Measurements from ENCODE around the gene CFAP73. TPM values are rescaled to one million over a fixed set of nuclear protein-coding genes. Genes with fewer than 3 reads are reported as not detected.
"Not testable (repeated sequence)": the region's sequence is repeated elsewhere in the genome, so short reads cannot be mapped to it uniquely, and the experiment has no call there.

Gene CFAP73
- total RNA-seq, 1 experiment from 2014 or later, result 0.34 TPM

DNA sequence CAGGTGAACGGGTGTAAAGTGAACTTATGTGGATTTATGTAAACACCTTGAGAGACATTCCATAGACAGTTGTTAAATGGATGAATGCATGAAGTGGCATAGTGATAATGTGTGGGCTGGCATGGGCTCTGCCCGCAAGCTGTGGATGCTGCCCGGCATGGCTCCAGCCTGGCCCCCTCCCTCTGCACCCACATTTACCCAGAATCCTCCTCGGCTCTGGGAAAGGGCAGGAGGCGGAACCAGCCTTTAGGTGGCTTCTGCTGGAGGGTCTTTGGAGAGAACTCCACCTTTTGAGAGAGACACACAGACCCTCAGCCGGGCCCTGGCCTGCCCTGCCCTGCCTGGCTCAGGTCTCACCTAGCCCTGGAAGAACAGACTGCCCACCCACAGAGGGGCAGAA, 32.6 kb upstream of the CFAP73 start:
- Histone ChIP-seq H3K9me3 (ENCODE audit: control insufficient read depth in 1 of 2, insufficient read depth in 1 of 2, low read depth in 1 of 2, low read length in 2 of 2) (no peaks in the 10 kb centered on the region), H3K27ac (ENCODE audit: low read depth, low read length) (no peak overlapping the region), H3K79me2 (ENCODE audit: insufficient read depth, low read length) (no peaks in the 10 kb centered on the region), H3K9me2 (ENCODE audit: insufficient read depth) (no peaks in the 10 kb centered on the region), H4K20me1 (ENCODE audit: insufficient read depth) (no peaks in the 10 kb centered on the region), H3K36me3 (ENCODE audit: control insufficient read depth in 1 of 2, insufficient read depth in 2 of 2, low read length in 2 of 2) (no peaks in the 10 kb centered on the region), H2AFZ (ENCODE audit: low read depth, low read length, poor library complexity, severe bottlenecking) (no peak overlapping the region), H3K9ac (ENCODE audit: low read length) (no peak overlapping the region), H3K4me2 (ENCODE audit: low read length) (no peak overlapping the region), H3K4me1 (ENCODE audit: control insufficient read depth in 1 of 2, insufficient read depth in 2 of 2, low read length in 2 of 2) (peaks cover 0 to 9% of the 10 kb centered on the region in 2 experiments; a peak in 2 of 4 replicates), H3K27me3 (ENCODE audit: insufficient read depth, low read length) (no peaks in the 10 kb centered on the region), H3K4me3 (replicated peaks in 1 of 2; ENCODE audit: low read depth in 1 of 2, low read length in 2 of 2) (no peak overlapping the region)
- DNase-seq (ENCODE audit: low read depth, low spot score), result no peak
- TF ChIP-seq POLR2AphosphoS5 (IDR thresholded peaks at IDR 0.05; ENCODE audit: low read depth, low read length) (no peak), ZFX (IDR thresholded peaks at IDR 0.05) (no peak), SRF (IDR thresholded peaks at IDR 0.05; ENCODE audit: low read depth) (no peak), EGR1 (IDR thresholded peaks at IDR 0.05; ENCODE audit: low read depth) (no peak), CBX3 (IDR thresholded peaks at IDR 0.05; ENCODE audit: low read depth) (no peak), ELF1 (IDR thresholded peaks at IDR 0.05; ENCODE audit: borderline replicate concordance, low read depth) (no peak), SP1 (IDR thresholded peaks at IDR 0.05; ENCODE audit: low read depth) (no peak)
- TF ChIP-seq, protein P1, sequence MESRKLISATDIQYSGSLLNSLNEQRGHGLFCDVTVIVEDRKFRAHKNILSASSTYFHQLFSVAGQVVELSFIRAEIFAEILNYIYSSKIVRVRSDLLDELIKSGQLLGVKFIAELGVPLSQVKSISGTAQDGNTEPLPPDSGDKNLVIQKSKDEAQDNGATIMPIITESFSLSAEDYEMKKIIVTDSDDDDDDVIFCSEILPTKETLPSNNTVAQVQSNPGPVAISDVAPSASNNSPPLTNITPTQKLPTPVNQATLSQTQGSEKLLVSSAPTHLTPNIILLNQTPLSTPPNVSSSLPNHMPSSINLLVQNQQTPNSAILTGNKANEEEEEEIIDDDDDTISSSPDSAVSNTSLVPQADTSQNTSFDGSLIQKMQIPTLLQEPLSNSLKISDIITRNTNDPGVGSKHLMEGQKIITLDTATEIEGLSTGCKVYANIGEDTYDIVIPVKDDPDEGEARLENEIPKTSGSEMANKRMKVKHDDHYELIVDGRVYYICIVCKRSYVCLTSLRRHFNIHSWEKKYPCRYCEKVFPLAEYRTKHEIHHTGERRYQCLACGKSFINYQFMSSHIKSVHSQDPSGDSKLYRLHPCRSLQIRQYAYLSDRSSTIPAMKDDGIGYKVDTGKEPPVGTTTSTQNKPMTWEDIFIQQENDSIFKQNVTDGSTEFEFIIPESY (IDR thresholded peaks at IDR 0.05; ENCODE audit: extremely low read depth, insufficient replicate concordance, low read length), result no peak
- CTCF ChIA-PET, result no interaction called here
- POLR2A ChIA-PET, result no interaction called here
- no TSS peak for BruUV-seq (replicated peaks)
- intact Hi-C loops (cut with micrococcal nuclease), result no loop called here
- no peak for ATAC-seq
- RAD21 ChIA-PET (ENCODE audit: low non-redundant PET in 1 of 2, low total read pairs in 2 of 2, uncharacterized antibody in 2 of 2, unreplicated experiment in 2 of 2), result no interaction called here

DNA sequence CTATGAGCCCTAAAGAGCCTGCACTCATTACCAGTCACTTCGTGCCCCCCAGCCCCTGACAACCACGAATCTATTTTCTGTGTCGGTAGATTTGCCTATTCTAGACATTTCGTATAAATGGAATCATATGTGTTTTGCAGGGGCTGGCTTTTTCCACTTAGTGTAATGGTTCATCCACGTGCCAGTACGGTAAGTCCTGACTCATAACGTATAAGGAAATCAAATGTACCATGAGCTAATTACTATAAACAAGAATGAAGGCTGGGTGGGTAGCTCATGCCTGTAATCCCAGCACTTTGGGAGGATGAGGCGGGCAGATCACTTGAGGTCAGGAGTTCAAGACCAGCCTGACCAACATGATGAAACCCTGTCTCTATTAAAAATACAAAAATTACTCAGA, 31.8 kb upstream of the CFAP73 start:
- RAD21 ChIA-PET (ENCODE audit: low non-redundant PET in 1 of 2, low total read pairs in 2 of 2, uncharacterized antibody in 2 of 2, unreplicated experiment in 2 of 2); H3K9ac ChIP-seq (ENCODE audit: low read length); BruUV-seq (replicated peaks); H3K27ac ChIP-seq (ENCODE audit: low read depth, low read length); H3K4me3 ChIP-seq (replicated peaks in 1 of 2; ENCODE audit: low read depth in 1 of 2, low read length in 2 of 2); POLR2A ChIA-PET; H4K20me1 ChIP-seq (ENCODE audit: insufficient read depth); H3K4me1 ChIP-seq (ENCODE audit: control insufficient read depth in 1 of 2, insufficient read depth in 2 of 2, low read length in 2 of 2); H3K4me2 ChIP-seq (ENCODE audit: low read length); ATAC-seq; H3K9me2 ChIP-seq (ENCODE audit: insufficient read depth); H3K27me3 ChIP-seq (ENCODE audit: insufficient read depth, low read length); CTCF ChIA-PET; DNase-seq (ENCODE audit: low read depth, low spot score); H3K9me3 ChIP-seq (ENCODE audit: control insufficient read depth in 1 of 2, insufficient read depth in 1 of 2, low read depth in 1 of 2, low read length in 2 of 2); intact Hi-C loops (cut with micrococcal nuclease); H2AFZ ChIP-seq (ENCODE audit: low read depth, low read length, poor library complexity, severe bottlenecking); H3K36me3 ChIP-seq (ENCODE audit: control insufficient read depth in 1 of 2, insufficient read depth in 2 of 2, low read length in 2 of 2); H3K79me2 ChIP-seq (ENCODE audit: insufficient read depth, low read length): not testable (repeated sequence)

All from HCT116 (cell line).